HepG2 (cell line): ENCODE data around the gene C5orf34. TPM values are rescaled to one million over a fixed set of nuclear protein-coding genes. Genes with fewer than 3 reads are reported as not detected.

Experiments used
- AGO1 ChIP-seq: fragments of 200-400 bp; formaldehyde crosslinking; IDR thresholded peaks from 2 replicates; pipeline ENCODE4 v1.6.1; 2017; ENCODE audit warnings: mild to moderate bottlenecking, low read depth, low read length, moderate library complexity; ENCODE audit not compliant: poor library complexity, severe bottlenecking
- ARHGAP35 ChIP-seq: sonication (generic); formaldehyde crosslinking; IDR thresholded peaks from 2 replicates; pipeline ENCODE4 v1.9.0; 2022; ENCODE audit warnings: mild to moderate bottlenecking, inconsistent platforms, moderate library complexity, missing genetic modification reagents, borderline replicate concordance
- ASH2L ChIP-seq: fragments of 300-600, 200-600 bp; sonication (generic); IDR thresholded peaks from 2 replicates; pipeline ENCODE4 v1.7.0; 2017; ENCODE audit warnings: low read depth, mild to moderate bottlenecking, moderate library complexity, mixed read lengths, low read length; ENCODE audit not compliant: insufficient read length
- BCL3 ChIP-seq: sonication (generic); formaldehyde crosslinking; IDR thresholded peaks from 2 replicates; pipeline ENCODE4 v1.5.1; 2020; ENCODE audit warnings: mild to moderate bottlenecking, missing genetic modification reagents, moderate library complexity
- DMAP1 ChIP-seq: IDR thresholded peaks from 2 replicates; pipeline ENCODE4 v1.6.1; 2016
- IRF2 ChIP-seq: IDR thresholded peaks from 2 replicates; pipeline ENCODE4 v1.6.1; 2018; ENCODE audit warnings: missing genetic modification reagents, missing compliant biosample characterization
- KMT2B ChIP-seq: IDR thresholded peaks from 2 replicates; pipeline ENCODE4 v1.6.1; 2016; ENCODE audit warnings: missing genetic modification reagents, missing compliant biosample characterization
- MXD1 ChIP-seq: sonication (generic); formaldehyde crosslinking; IDR thresholded peaks from 2 replicates; pipeline ENCODE4 v1.4.0; 2020; ENCODE audit warnings: mild to moderate bottlenecking, missing genetic modification reagents
- NAIF1 ChIP-seq: sonication (generic); formaldehyde crosslinking; IDR thresholded peaks from 2 replicates; pipeline ENCODE4 v1.5.0; 2020; ENCODE audit warnings: mild to moderate bottlenecking, missing genetic modification reagents, borderline replicate concordance
- NFKB2 ChIP-seq: sonication (generic); formaldehyde crosslinking; IDR thresholded peaks from 2 replicates; pipeline ENCODE4 v1.4.0; 2020; ENCODE audit warnings: missing genetic modification reagents, borderline replicate concordance
- NFYB ChIP-seq: sonication (generic); formaldehyde crosslinking; IDR thresholded peaks from 2 replicates; pipeline ENCODE4 v1.4.0; 2020; ENCODE audit warnings: missing genetic modification reagents
- RBFOX2 ChIP-seq: fragments of 200-400 bp; formaldehyde crosslinking; IDR thresholded peaks from 2 replicates; pipeline ENCODE4 v1.6.1; 2017; ENCODE audit warnings: low read depth, mild to moderate bottlenecking, low read length
- SIN3A ChIP-seq: IDR thresholded peaks from 2 replicates; pipeline ENCODE4 v1.6.1; 2011; ENCODE audit warnings: low read depth, mild to moderate bottlenecking, control low read depth, low read length, borderline replicate concordance
- SKI ChIP-seq: fragments of 450-650 bp; IDR thresholded peaks from one replicate; pipeline ENCODE4 v1.6.1; 2018; ENCODE audit warnings: mild to moderate bottlenecking; ENCODE audit not compliant: partially characterized antibody
- TMF1 ChIP-seq: sonication (generic); formaldehyde crosslinking; IDR thresholded peaks from 2 replicates; pipeline ENCODE4 v1.8.1; 2022; ENCODE audit warnings: low read depth, missing genetic modification reagents
- ZBTB21 ChIP-seq: sonication (generic); formaldehyde crosslinking; IDR thresholded peaks from 2 replicates; pipeline ENCODE4 v1.4.0; 2020; ENCODE audit warnings: missing genetic modification reagents
- ZNF121 ChIP-seq: sonication (generic); formaldehyde crosslinking; IDR thresholded peaks from 2 replicates; pipeline ENCODE4 v1.5.0; 2020; ENCODE audit warnings: mild to moderate bottlenecking, missing genetic modification reagents
- ZNF205 ChIP-seq: IDR thresholded peaks from 2 replicates; pipeline ENCODE4 v1.6.1; 2018; ENCODE audit warnings: missing biosample characterization, missing genetic modification reagents
- ZNF343 ChIP-seq: sonication (generic); formaldehyde crosslinking; IDR thresholded peaks from 2 replicates; pipeline ENCODE4 v1.4.0; 2020; ENCODE audit warnings: mild to moderate bottlenecking, missing genetic modification reagents
- ZNF556 ChIP-seq: sonication (generic); formaldehyde crosslinking; IDR thresholded peaks from 2 replicates; pipeline ENCODE4 v1.4.0; 2020; ENCODE audit warnings: mild to moderate bottlenecking, missing genetic modification reagents, borderline replicate concordance
- ZNF567 ChIP-seq: sonication (generic); formaldehyde crosslinking; IDR thresholded peaks from 2 replicates; pipeline ENCODE4 v1.8.1; 2023; ENCODE audit warnings: mild to moderate bottlenecking, missing genetic modification reagents, borderline replicate concordance
- ZNF619 ChIP-seq: sonication (generic); formaldehyde crosslinking; IDR thresholded peaks from 2 replicates; pipeline ENCODE4 v1.4.0; 2020; ENCODE audit warnings: mild to moderate bottlenecking, missing genetic modification reagents
- ZNF710 ChIP-seq: sonication (generic); formaldehyde crosslinking; IDR thresholded peaks from 2 replicates; pipeline ENCODE4 v1.5.0; 2020; ENCODE audit warnings: mild to moderate bottlenecking, missing genetic modification reagents, borderline replicate concordance
- ZNF746 ChIP-seq: sonication (generic); formaldehyde crosslinking; IDR thresholded peaks from 2 replicates; pipeline ENCODE4 v1.8.0; 2022; ENCODE audit warnings: mild to moderate bottlenecking, missing genetic modification reagents
- ZNF772 ChIP-seq: sonication (generic); formaldehyde crosslinking; IDR thresholded peaks from 2 replicates; pipeline ENCODE4 v1.5.0; 2020; ENCODE audit warnings: mild to moderate bottlenecking, missing genetic modification reagents
- polyA plus RNA-seq, 8 experiments: library from polyadenylated mRNA; depleted of rRNA in 3 of 8; stranded (reverse) in 7 of 8; unstranded in 1 of 8; fragments of >200 nt; fragmentation: Illumina TruSeq in 4 of 8; extraction: Trizol in 4 of 8; gene quantifications; 2 replicates each; pipeline versions ENCODE4 v1.2.1 to v1.2.3, GENCODE V29; 2011 to 2016; ENCODE audit warnings: low read depth in 4 of 8, missing spikeins in 1 of 8, mixed read lengths in 1 of 8; ENCODE audit not compliant: insufficient read depth in 1 of 8
- total RNA-seq, 5 experiments: library from RNA; depleted of rRNA; stranded (reverse); fragments of >200 nt; fragmentation: Illumina TruSeq; extraction: Trizol; gene quantifications; 2 replicates each; pipeline ENCODE4 v1.2.3, GENCODE V29; 2016; ENCODE audit warnings: low read depth in 1 of 5

Gene C5orf34
- total and polyA plus RNA-seq, 2 of the 13 experiments (the other 11 are each of a cell fraction or from before 2014, with no cell fraction given): 3.2 to 6.4 TPM

- TF ChIP-seq BCL3 (CRISPR knock-in tag): 0 out of 2 replicates have a peak, but pooled peaks have one; percentile 13
- TF ChIP-seq ZNF746 (CRISPR knock-in tag): peak; percentile 24; the same call in 1 of the 2 replicates
- no peak for TF ChIP-seq ARHGAP35 (CRISPR knock-in tag)
- TF ChIP-seq KMT2B: peak; percentile 97
- TF ChIP-seq ZNF343 (CRISPR knock-in tag): 0 out of 2 replicates have a peak, but pooled peaks have one; percentile 30
- peak; percentile 69; the same call in 1 of the 2 replicates for TF ChIP-seq DMAP1 (CRISPR knock-in tag)
- TF ChIP-seq ZNF710 (CRISPR knock-in tag): peak; percentile 48; the same call in 1 of the 2 replicates
- 0 out of 2 replicates have a peak, but pooled peaks have one; percentile 55 for TF ChIP-seq ZNF772 (CRISPR knock-in tag)
- TF ChIP-seq NFYB: peak; percentile 74
- no peak for TF ChIP-seq ZNF121 (CRISPR knock-in tag)
- 0 out of 2 replicates have a peak, but pooled peaks have one; percentile 39 for TF ChIP-seq ZNF556 (CRISPR knock-in tag)
- TF ChIP-seq NAIF1 (CRISPR knock-in tag): peak; percentile 77; the same call in 1 of the 2 replicates
- TF ChIP-seq RBFOX2: peak; percentile 63; the same call in 1 of the 2 replicates
- TF ChIP-seq SIN3A: peak; percentile 98; the same call in 1 of the 2 replicates
- no peak for TF ChIP-seq AGO1
- no peak for TF ChIP-seq SKI
- TF ChIP-seq ZNF567 (CRISPR knock-in tag): no peak
- TF ChIP-seq ZNF619 (CRISPR knock-in tag): 0 out of 2 replicates have a peak, but pooled peaks have one; percentile 66
- TF ChIP-seq ZNF205 (CRISPR knock-in tag): 0 out of 2 replicates have a peak, but pooled peaks have one; percentile 22
- TF ChIP-seq NFKB2 (CRISPR knock-in tag): peak; percentile 70; the same call in 1 of the 2 replicates
- peak; percentile 78; the same call in 1 of the 2 replicates for TF ChIP-seq MXD1 (CRISPR knock-in tag)
- no peak for TF ChIP-seq ZBTB21 (CRISPR knock-in tag)
- peak; percentile 90 for TF ChIP-seq ASH2L
- TF ChIP-seq IRF2 (CRISPR knock-in tag): peak; percentile 59; the same call in 1 of the 2 replicates
- TF ChIP-seq TMF1 (CRISPR knock-in tag): no peak
Measured at GRCh38 chr5:43514816-43515677, at the start of gene C5orf34 (continued).
